BE2C (cell line): ENCODE data around the gene CCT5.
A peak's percentile ranks its signal among the peaks of the same experiment; 100 is the strongest.

Experiments
- DNase-seq: peaks from one replicate; pipeline ENCODE4 v3.0.0-alpha.2; 2020
- H3K27me3 ChIP-seq: fragments of 250-450 bp; sonication (Bioruptor Pico); 2 replicates; pipeline ENCODE4 v1.5.1; 2020; ENCODE audit warnings: mild to moderate bottlenecking
- H3K36me3 ChIP-seq: fragments of 250-450 bp; sonication (Bioruptor Pico); 2 replicates; pipeline ENCODE4 v1.5.1; 2020; ENCODE audit warnings: mild to moderate bottlenecking
- H3K4me1 ChIP-seq: fragments of 250-450 bp; sonication (Bioruptor Pico); 2 replicates; pipeline ENCODE4 v1.5.1; 2020
- H3K4me3 ChIP-seq: 2 replicates; pipeline ENCODE4 v1.5.1; 2011; ENCODE audit warnings: low read depth, low read length
- H3K9me3 ChIP-seq: fragments of 250-450 bp; sonication (Bioruptor Pico); 2 replicates; pipeline ENCODE4 v1.5.1; 2020
- CTCF ChIP-seq: IDR thresholded peaks from 2 replicates; pipeline ENCODE4 v1.5.1; 2012; ENCODE audit warnings: mild to moderate bottlenecking, low read depth, low read length

Gene CCT5

GRCh38 chr5:10259899-10260298, 9.8 kb downstream of the CCT5 start:
- no peaks in the 10 kb centered on the region for H3K9me3 ChIP-seq
- H3K36me3 ChIP-seq: peaks cover 100% of the 10 kb centered on the region
- H3K4me1 ChIP-seq: peaks cover 18% of the 10 kb centered on the region
- TF ChIP-seq CTCF: no peak
- no peak overlapping the region for H3K4me3 ChIP-seq
- no peak for DNase-seq
- H3K27me3 ChIP-seq: no peaks in the 10 kb centered on the region

GRCh38 chr5:10261065-10261464, 11.0 kb downstream of the CCT5 start:
- no peak for TF ChIP-seq CTCF
- H3K4me1 ChIP-seq: peaks cover 18% of the 10 kb centered on the region
- DNase-seq: no peak
- no peaks in the 10 kb centered on the region for H3K9me3 ChIP-seq
- peaks cover 100% of the 10 kb centered on the region for H3K36me3 ChIP-seq
- H3K4me3 ChIP-seq: no peak overlapping the region
- H3K27me3 ChIP-seq: no peaks in the 10 kb centered on the region

GRCh38 chr5:10262121-10262774, 12.2 kb downstream of the CCT5 start:
- no peak for TF ChIP-seq CTCF
- Histone ChIP-seq H3K36me3 (peaks cover 92% of the 10 kb centered on the region), H3K4me1 (peaks cover 18% of the 10 kb centered on the region), H3K27me3 (no peaks in the 10 kb centered on the region), H3K9me3 (no peaks in the 10 kb centered on the region), H3K4me3 (no peak overlapping the region)
- DNase-seq: peak; percentile 84

- peaks cover 18% of the 10 kb centered on the region for H3K4me1 ChIP-seq
- no peaks in the 10 kb centered on the region for H3K9me3 ChIP-seq
- H3K36me3 ChIP-seq: peaks cover 85% of the 10 kb centered on the region
- no peaks in the 10 kb centered on the region for H3K27me3 ChIP-seq
- no peak overlapping the region for H3K4me3 ChIP-seq
- TF ChIP-seq CTCF: no peak
- no peak for DNase-seq
Observed at GRCh38 chr5:10262995-10263394, 12.9 kb downstream of the CCT5 start.

- Histone ChIP-seq H3K4me3 (no peak overlapping the region), H3K9me3 (no peaks in the 10 kb centered on the region), H3K36me3 (peaks cover 69% of the 10 kb centered on the region), H3K4me1 (peaks cover 18% of the 10 kb centered on the region), H3K27me3 (no peaks in the 10 kb centered on the region)
- DNase-seq: no peak
- no peak for TF ChIP-seq CTCF
Observed at GRCh38 chr5:10264604-10265003, 14.5 kb downstream of the CCT5 start.

- Histone ChIP-seq H3K4me3 (no peak overlapping the region), H3K9me3 (no peaks in the 10 kb centered on the region), H3K36me3 (peaks cover 60% of the 10 kb centered on the region), H3K4me1 (peaks cover 14% of the 10 kb centered on the region), H3K27me3 (no peaks in the 10 kb centered on the region)
- TF ChIP-seq CTCF: no peak
- DNase-seq: no peak
Observed at GRCh38 chr5:10265245-10266109, 15.4 kb downstream of the CCT5 start.
